ENCODE results near the gene GPR180. TPM values are rescaled to one million over a fixed set of nuclear protein-coding genes. Genes with fewer than 3 reads are reported as not detected.

The GPR180 gene
- polyA plus RNA-seq, 1 donor from 2014 or later: 1.9 TPM

DNA sequence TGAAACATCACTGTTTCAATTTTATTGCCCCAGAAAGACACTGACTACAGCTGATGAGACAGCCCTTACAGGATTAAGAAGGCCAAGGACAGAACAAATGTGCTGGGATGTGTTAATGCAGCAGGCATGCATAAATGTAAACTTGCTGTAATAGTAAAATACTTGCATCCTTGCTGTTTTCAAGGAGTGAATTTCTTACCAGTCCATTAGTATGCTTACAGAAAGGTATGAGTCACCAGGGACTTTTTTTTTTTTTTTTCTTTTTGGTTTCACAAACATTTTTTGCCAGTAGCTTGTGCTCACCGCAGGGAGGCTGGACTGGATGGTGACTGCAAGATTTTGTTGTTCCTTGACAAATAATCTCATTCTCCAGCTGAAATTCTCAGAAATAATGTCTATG is 55.1 kb downstream of the GPR180 start:
- peaks cover 4% of the 10 kb centered on the region for H3K36me3 Mint-ChIP-seq
- H3K4me1 Mint-ChIP-seq: peaks cover 0 to 2% (median 0%) of the 10 kb centered on the region in 3 donors
- no peak overlapping the region for H3K27ac Mint-ChIP-seq
- no peak overlapping the region for H3K4me3 Mint-ChIP-seq
- no peaks in the 10 kb centered on the region for H3K9me3 Mint-ChIP-seq
- peaks cover 7% of the 10 kb centered on the region for H3K27me3 Mint-ChIP-seq

GRCh38 chr13:94657167-94657566 is 55.5 kb downstream of the GPR180 start:
- Mint-ChIP-seq H3K4me1 (peaks cover 0 to 2% (median under 1%) of the 10 kb centered on the region in 3 donors), H3K4me3 (no peak overlapping the region), H3K27ac (no peak overlapping the region), H3K27me3 (peaks cover 9% of the 10 kb centered on the region), H3K9me3 (no peaks in the 10 kb centered on the region), H3K36me3 (peaks cover 4% of the 10 kb centered on the region)

DNA sequence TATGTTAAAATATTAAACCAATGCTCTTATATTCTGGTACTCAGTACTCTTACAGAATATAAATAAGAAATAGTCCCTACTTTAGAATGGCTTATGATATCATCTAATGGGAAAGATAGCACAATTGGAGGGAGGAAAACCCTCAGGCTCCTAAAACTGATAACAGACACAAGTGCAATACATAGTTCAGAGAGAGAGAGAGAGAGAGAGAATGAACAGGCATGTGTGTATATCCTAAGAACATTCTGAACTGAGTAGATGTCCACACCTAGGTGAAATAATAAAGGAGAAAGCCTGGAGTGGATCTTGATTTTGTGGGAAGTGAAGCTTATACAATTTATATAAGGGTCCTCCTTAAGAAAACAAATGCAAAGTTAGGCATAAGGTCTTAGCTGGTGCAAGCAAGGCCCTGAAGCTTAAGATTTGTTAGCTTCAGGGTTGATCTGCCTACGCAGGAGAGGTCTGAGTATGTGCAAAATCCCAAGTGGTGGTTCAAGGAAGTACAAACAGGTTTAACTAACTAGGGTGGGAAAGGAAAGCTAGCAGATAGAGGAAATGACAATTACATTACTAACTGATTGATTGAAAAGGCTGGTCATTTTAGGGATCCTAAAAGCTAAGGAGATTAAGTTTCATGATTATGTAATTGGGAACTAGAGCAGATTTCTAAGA is 57.4 kb downstream of the GPR180 start:
- Mint-ChIP-seq H3K27ac (no peak overlapping the region), H3K27me3 (peaks cover 10% of the 10 kb centered on the region)

DNA sequence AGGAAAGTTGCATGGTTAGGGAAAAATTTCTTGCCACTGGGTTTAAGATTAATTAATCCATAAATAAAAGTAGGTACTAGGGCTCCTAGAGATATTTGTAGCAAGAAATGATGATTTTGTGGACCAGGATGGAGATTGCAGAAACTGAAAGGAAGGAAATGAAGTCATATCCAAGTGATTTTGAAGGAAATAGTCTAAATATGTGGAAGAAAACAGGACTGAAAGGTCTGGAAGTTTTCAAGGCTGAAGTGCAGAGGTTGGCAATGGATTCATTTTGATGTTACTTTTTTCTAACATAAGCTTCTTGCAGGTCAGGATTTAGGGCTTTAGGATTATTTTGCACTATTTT is 57.9 kb downstream of the GPR180 start:
- Mint-ChIP-seq H3K9me3 (no peaks in the 10 kb centered on the region), H3K27me3 (peaks cover 11% of the 10 kb centered on the region), H3K4me1 (peaks cover 0 to 2% (median 0%) of the 10 kb centered on the region in 3 donors), H3K4me3 (no peak overlapping the region), H3K36me3 (no peaks in the 10 kb centered on the region), H3K27ac (no peak overlapping the region)

More for the DNA sequence above, 57.4 kb downstream of the GPR180 start:
- no peak overlapping the region for H3K4me3 Mint-ChIP-seq
- no peaks in the 10 kb centered on the region for H3K9me3 Mint-ChIP-seq
- H3K4me1 Mint-ChIP-seq: peaks cover 0 to 2% (median 0%) of the 10 kb centered on the region in 3 donors
- no peaks in the 10 kb centered on the region for H3K36me3 Mint-ChIP-seq

DNA sequence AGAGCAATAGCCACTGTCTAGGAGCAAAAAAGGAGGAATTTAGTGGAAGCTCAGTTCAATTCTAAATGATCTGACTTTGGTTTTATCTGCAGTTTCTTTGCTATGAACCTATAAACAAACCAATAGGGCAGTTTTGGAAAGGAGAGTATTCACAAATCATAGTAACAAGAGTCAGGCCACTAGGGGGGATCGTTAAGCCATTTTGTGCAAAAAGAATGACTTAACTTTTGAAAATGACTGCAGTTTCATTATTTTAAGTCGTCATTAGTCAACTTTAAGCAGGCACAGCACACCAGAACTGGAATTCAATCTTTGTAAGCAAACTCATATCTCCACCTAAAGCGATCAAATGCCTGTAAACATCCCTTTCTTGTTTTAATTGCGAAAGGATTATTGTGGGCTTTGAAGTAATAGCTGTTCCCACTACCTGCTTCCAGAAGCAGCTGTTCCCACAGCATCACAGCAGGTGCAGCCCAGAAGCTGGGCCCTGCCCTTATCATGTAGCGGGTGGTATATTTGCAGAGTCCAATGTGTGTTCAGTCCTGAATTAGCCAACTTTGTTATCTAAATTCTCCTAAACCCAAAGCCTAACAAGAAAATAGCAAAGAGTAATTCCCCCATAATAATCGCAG is 59.2 kb downstream of the GPR180 start:
- no peak overlapping the region for H3K27ac Mint-ChIP-seq
- no peaks in the 10 kb centered on the region for H3K9me3 Mint-ChIP-seq
- no peaks in the 10 kb centered on the region for H3K36me3 Mint-ChIP-seq
- H3K4me3 Mint-ChIP-seq: no peak overlapping the region
- H3K27me3 Mint-ChIP-seq: peaks cover 11% of the 10 kb centered on the region
- H3K4me1 Mint-ChIP-seq: peaks cover 0 to 2% (median 0%) of the 10 kb centered on the region in 3 donors

DNA sequence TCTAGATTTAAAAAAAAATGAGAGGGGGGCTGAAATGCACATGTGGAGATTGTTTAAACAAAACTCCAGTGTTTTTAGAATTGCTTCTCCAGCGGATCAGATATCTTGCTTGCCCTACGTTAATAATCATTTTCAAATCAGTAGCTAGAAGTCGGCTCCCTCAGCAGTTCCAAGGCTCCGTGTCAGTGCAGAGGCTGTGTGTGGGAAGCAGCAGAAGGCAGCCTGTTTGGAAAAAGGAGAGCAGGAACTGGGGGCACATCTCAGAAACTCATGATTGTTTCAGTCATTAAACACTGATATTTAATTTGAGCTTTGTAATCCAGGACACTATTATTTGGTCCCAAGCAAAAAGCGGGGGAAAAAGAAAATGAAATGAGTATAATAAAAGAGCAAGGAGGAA is 59.7 kb downstream of the GPR180 start:
- H3K4me3 Mint-ChIP-seq: no peak overlapping the region
- H3K9me3 Mint-ChIP-seq: no peaks in the 10 kb centered on the region
- H3K27ac Mint-ChIP-seq: no peak overlapping the region
- H3K27me3 Mint-ChIP-seq: peaks cover 15% of the 10 kb centered on the region
- H3K36me3 Mint-ChIP-seq: no peaks in the 10 kb centered on the region
- H3K4me1 Mint-ChIP-seq: peaks cover 0 to 2% (median 0%) of the 10 kb centered on the region in 3 donors

DNA sequence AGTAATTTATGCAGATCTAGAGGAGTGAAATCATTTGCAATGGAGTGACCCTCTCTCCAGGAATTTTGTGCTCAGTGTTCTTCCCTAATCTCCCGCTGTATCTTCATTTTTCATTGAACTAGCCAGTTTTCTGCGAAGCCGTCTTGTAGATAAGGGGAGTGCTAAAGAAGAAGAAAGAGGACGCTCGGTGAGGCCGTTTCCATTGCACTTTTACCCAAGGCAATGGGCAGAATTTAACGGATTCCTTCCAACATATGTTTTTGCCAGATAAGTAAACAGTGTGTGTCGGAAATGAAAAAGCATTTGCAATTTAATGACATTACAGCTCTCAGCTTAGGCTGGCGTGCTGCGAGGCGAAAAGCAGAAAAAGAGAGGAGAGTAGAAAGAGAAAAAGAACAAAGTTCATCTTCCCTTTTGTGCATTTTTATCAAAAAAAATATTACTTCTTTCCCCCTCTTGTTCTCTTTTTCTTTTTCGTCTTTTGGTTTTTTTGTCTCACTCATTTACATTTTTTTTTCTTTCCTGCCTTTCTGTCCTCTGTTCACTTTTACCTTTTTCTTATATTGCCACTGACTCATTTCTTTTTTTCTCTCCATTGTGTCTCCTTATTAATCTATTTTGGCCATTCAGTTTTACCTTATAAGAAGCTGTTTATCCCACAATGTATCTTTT is 60.8 kb downstream of the GPR180 start:
- Mint-ChIP-seq H3K4me3 (no peak overlapping the region), H3K4me1 (peaks cover 0 to 2% (median 0%) of the 10 kb centered on the region in 3 donors), H3K27me3 (peaks cover 17% of the 10 kb centered on the region), H3K27ac (no peak overlapping the region), H3K36me3 (no peaks in the 10 kb centered on the region), H3K9me3 (no peaks in the 10 kb centered on the region)

DNA sequence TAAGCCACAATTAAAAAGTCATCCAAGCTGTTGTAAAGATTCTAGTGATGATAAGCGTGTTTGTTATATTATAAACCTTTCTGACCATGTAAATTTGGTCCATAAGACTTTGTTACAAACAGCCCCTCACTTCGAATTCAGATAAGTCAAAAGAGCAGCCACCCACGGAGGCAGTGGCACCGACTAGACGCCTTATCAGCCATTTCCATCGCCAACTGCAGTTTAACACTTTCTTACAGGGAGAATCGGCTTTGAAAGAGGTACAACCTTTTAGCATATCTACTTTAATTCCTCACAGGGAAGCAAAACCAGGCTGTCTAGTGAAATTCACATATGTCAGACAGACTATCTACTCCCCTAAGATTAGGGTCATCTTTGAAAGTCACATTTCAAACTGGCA is 63.2 kb downstream of the GPR180 start:
- Mint-ChIP-seq H3K4me3 (no peak overlapping the region), H3K27me3 (peaks cover 17% of the 10 kb centered on the region), H3K27ac (no peak overlapping the region), H3K9me3 (peaks cover 0 to 5% (median 1%) of the 10 kb centered on the region in 3 donors), H3K36me3 (no peaks in the 10 kb centered on the region), H3K4me1 (peaks cover 0 to 2% (median 0%) of the 10 kb centered on the region in 3 donors)

- Mint-ChIP-seq H3K9me3 (peaks cover 1 to 5% (median 2%) of the 10 kb centered on the region in 3 donors), H3K36me3 (no peaks in the 10 kb centered on the region), H3K27ac (no peak overlapping the region), H3K27me3 (peaks cover 23% of the 10 kb centered on the region), H3K4me1 (peaks cover 0 to 2% (median 0%) of the 10 kb centered on the region in 3 donors), H3K4me3 (no peak overlapping the region)
These were observed 64.4 kb downstream of the GPR180 start for GRCh38 chr13:94666065-94666464.

- H3K9me3 Mint-ChIP-seq: peaks cover 1 to 5% (median 2%) of the 10 kb centered on the region in 3 donors
- peaks cover 17% of the 10 kb centered on the region for H3K27me3 Mint-ChIP-seq
- no peak overlapping the region for H3K4me3 Mint-ChIP-seq
- peaks cover 0 to 2% (median 0%) of the 10 kb centered on the region in 3 donors for H3K4me1 Mint-ChIP-seq
- H3K27ac Mint-ChIP-seq: no peak overlapping the region
- H3K36me3 Mint-ChIP-seq: no peaks in the 10 kb centered on the region
These were observed 65.5 kb downstream of the GPR180 start for GRCh38 chr13:94667190-94667589.

DNA sequence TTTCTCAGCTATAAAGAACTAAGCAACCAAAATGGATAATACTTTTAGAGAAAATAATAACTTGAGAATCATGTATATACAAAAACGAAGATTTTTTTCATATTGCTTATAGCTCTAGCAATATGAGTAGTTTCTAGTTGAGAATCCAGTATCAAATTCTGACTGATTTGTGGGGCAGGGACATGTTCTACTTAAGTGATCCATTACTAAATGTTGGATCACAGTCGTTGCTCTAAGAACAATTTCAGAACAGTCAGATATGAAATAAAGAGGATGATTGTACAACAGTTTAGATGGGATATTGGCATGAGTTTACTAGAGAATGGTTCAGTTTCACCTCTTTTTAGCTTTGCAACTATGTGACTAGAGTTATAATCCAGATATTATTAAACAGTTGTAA is 70.7 kb downstream of the GPR180 start:
- Mint-ChIP-seq H3K4me1 (no peaks in the 10 kb centered on the region), H3K36me3 (no peaks in the 10 kb centered on the region), H3K4me3 (no peak overlapping the region), H3K27me3 (peaks cover 9% of the 10 kb centered on the region), H3K9me3 (peaks cover 1 to 5% (median 2%) of the 10 kb centered on the region in 3 donors), H3K27ac (no peak overlapping the region)

GRCh38 chr13:94673851-94674250 is 72.2 kb downstream of the GPR180 start:
- no peaks in the 10 kb centered on the region for H3K4me1 Mint-ChIP-seq
- H3K4me3 Mint-ChIP-seq: no peak overlapping the region
- peaks cover 0 to 2% (median 0%) of the 10 kb centered on the region in 3 donors for H3K9me3 Mint-ChIP-seq
- no peak overlapping the region for H3K27ac Mint-ChIP-seq
- H3K36me3 Mint-ChIP-seq: no peaks in the 10 kb centered on the region
- H3K27me3 Mint-ChIP-seq: peaks cover 9% of the 10 kb centered on the region

DNA sequence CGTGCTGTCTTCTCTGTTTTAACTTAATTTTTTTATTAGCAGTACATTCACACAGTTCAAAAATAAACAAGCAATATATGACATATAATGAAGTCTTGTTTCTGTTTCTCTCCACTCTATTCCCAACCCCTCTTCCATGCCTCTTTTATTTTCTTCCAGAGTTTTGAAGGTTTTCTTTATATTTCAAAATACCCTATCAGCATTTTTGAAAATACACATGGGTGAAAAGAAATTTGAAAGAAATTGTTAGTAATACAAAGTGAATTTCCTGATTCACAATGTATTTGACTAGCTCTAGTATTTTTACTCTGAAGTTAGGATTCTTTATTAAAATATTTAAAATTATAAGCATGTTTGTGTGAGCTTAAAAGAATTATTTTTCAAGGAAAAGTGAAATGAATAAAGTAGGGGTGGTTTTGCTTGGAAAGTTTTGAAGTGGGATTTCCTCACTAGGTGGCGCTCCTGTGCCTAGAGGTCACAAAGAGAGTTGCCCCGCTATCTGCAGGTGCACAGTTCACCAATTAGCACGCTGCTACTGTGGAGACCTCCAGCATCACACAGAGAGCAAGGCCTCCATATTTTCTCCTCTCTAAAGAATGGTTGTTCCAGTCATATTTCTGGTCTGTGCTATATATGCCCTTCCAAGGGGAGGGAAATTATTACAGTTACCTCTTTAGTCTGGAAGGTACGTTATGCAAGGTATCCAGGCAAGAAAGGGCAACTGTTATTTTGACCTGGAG is 73.1 kb downstream of the GPR180 start:
- H3K36me3 Mint-ChIP-seq: no peaks in the 10 kb centered on the region
- peaks cover 9% of the 10 kb centered on the region for H3K27me3 Mint-ChIP-seq
- H3K4me3 Mint-ChIP-seq: no peak overlapping the region
- H3K27ac Mint-ChIP-seq: no peak overlapping the region
- H3K9me3 Mint-ChIP-seq: peaks cover 0 to 2% (median 0%) of the 10 kb centered on the region in 3 donors
- no peaks in the 10 kb centered on the region for H3K4me1 Mint-ChIP-seq

GRCh38 chr13:94677799-94678198 is 76.1 kb downstream of the GPR180 start:
- Mint-ChIP-seq H3K4me3 (no peak overlapping the region), H3K27me3 (peaks cover 7% of the 10 kb centered on the region), H3K4me1 (no peaks in the 10 kb centered on the region), H3K27ac (no peak overlapping the region), H3K36me3 (no peaks in the 10 kb centered on the region), H3K9me3 (no peaks in the 10 kb centered on the region)

DNA sequence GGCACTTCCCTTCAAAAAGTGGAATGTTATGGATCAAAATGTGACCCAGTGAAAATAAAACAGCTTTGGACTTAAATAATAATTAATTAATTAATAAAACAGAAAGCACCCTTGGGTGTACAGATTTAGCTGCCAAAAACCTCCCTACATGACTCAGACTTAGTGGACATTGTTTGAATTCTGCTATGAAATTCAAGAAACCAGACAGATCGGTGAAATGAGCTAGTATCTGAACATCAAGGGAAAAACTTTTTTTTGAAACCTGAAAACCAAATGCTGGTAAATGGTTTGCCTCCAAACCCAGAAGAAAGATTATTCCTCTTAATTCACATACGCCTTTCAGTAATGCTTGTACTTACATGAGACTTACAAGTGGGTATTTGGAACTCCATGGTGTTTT is 77.2 kb downstream of the GPR180 start:
- Mint-ChIP-seq H3K27ac (no peak overlapping the region), H3K9me3 (no peaks in the 10 kb centered on the region), H3K4me3 (no peak overlapping the region), H3K36me3 (no peaks in the 10 kb centered on the region), H3K27me3 (peaks cover 8% of the 10 kb centered on the region), H3K4me1 (peaks cover 0 to 2% (median 0%) of the 10 kb centered on the region in 3 donors)

Measured in IgD-negative memory B cell (primary cell).